IPS-NIHi7 (cell line): Measurements from ENCODE around the gene SIRPB2.

Source experiments
- DNase-seq: peaks from one replicate; pipeline ENCODE4 v3.0.0; 2012; ENCODE audit warnings: mixed read lengths; ENCODE audit errors: extremely low spot score

SIRPB2 gene

DNA sequence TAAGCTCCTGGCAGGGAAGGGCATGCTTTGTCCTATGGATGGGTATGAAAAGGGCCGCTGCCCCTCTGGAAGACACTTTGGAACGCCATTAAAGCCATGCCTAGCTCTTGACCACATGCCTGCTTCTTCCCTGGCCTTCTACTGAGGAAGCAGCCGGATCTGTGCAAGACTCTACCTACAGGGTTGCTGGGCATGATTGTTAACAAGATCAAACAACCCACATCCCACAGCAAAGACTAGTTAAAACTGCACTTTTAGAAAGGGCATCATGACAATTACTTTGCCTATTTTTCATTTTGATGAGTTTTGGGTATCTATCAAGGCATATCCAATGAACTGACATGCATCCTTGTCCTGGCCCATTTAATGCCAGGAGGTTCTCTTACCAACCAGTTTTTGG, 50.1 kb downstream of the SIRPB2 start:
- no peak for DNase-seq

DNA sequence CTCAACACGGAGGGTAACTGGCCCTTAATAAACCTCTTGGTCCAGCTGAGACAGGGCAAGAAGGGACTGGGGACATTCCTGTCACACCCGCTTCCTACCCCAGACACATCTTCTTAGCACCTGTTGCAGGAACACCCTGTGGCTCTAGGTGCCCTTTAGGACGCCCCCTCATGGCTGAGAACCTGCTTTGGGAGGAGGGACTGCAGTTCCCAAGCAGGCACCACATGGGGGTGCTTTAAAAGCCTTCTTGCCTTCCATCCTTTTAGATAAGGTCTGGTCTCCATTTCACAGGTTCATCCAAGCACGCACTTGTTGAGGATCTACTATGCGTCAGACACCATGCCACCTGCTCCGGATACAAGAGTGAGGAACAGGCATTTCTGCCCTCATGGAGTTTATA, 51.2 kb downstream of the SIRPB2 start:
- DNase-seq = peak; percentile 81

DNA sequence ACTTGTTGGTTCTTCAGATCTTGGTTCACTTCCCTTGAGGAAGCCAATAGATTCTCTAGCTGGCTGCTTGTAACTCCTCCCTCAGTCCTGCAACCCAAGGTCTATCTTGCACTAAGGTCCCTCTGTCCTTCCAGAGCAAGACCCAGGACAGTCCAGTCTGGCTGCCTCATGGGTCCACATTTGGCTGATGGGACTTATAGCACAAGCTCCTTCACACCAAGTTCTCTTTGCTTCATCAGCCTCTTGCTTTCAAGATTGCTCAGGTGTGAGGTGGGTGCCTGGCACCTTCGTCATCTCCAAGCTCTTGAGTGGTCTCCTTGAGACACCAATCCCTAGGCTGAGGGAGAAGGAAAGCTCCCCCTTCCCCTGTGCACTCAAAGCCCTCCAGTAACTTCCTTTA, 52.9 kb downstream of the SIRPB2 start:
- no peak for DNase-seq

DNA sequence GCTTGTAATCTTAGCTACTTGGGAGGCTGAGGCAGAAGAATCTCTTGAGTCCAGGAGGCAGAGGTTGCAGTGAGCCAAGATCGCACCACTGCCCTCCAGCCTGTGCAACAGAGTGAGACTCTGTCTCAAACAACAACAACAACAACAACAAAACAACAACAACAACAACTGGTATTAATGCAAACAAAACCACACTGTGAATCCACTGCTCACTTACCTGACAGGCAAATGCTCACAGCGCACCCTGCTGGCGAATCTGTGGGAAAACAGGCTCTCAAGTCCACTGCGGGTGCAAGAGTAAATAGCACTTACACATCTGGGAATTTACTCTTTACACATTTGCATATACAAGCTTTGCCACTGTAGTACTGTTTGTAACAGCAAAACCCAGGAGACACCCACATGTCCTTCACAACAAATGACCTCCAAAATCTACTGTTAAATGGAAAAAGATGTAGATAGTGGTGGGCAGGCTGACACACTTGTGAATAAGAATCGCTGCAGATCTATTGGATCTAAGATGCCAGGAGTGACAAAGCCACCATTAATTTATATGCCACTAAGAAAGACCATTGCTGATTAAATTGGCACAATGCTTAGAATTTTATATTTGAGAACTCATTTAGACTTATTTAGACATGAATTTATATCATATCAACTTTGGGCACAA, 53.9 kb downstream of the SIRPB2 start:
- DNase-seq = peak; percentile 82

DNA sequence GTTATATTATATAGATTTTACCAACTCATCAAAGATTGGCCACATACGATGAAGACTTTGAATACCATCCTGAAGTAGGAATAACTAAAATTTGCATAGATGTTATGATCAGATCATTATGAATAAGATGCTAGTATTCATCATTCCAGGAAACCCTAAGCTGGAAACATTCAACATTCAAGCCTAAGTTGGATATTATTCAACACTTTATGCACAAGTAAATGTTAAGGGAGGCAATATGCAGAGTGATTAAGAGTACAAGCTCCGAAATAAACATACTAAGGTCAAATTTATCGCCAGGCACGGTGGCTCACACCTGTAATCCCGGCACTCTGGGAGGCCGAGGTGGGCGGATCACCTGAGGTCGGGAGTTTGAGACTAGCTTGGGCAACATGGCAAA, 55.0 kb downstream of the SIRPB2 start:
- DNase-seq = no peak

DNA sequence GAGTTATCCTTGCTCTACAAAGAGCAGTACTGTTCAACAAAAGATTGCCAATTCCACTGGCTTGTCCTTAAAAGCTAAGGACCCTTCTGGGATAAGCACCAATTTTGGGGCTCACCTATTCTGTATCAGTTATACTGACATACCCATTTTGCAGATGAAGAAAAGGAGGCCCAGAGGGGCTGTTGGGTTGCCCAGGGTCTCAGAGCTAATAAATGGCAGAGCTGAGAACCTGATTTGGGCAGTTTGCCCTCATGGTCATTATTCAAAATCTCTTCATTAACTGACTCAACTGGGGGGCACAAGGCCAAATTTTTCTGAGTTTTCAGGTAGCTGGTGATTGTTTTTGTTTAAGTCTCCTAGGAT, 55.9 kb downstream of the SIRPB2 start:
- no peak for DNase-seq

DNA sequence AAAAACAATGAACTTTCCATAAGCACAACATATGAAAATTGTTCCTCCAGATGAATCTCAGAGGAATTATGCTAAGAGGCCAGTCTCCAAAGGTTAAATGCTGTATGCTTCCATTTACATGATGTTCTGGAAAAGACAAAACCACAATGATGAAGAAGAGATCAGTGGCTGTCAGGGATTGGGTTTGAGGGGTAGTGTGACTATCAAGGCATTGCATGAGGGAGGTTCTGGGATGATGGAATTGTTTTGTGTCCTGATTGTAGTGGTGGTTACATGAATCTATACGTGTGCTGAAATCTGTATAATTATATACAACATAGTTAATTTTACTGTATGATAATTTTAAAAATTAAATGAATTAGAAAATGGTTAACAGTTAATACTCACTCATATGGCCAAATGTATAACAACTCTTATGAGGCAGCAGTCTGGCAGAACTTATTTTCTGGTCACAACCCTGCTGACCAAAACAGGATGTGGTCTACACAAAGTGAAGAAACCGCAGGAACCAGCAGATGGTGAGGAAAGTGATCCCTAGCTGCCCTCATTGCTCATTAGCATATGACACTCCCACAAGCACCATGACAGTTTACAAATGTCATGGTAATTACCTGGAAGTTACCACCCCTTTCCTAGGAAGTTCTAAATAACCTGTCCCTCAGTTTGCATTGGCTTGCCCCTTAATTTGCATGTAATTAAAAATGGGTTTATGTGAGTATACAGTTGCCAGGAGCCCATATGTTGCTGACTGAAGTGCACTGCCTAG, 56.5 kb downstream of the SIRPB2 start:
- DNase-seq = no peak

DNA sequence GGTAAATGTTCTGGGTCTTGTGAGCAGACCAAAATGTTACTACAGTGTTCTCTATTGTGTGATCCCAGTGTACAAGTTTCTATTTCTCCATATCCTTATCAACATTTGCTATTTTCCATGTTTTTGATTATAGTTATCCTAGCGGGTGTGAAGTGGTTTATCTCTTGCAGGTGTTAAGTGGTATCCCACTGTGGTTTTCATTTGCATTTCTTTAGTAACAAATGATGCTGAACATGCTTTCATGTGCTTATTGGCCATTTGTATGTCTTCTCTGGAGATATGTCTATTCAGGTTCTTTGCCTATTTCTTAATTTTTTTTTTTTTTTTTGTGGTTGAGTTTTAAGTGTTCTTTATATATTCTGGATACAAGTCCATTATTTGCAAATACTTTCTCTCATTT, 60.1 kb downstream of the SIRPB2 start:
- no peak for DNase-seq

DNA sequence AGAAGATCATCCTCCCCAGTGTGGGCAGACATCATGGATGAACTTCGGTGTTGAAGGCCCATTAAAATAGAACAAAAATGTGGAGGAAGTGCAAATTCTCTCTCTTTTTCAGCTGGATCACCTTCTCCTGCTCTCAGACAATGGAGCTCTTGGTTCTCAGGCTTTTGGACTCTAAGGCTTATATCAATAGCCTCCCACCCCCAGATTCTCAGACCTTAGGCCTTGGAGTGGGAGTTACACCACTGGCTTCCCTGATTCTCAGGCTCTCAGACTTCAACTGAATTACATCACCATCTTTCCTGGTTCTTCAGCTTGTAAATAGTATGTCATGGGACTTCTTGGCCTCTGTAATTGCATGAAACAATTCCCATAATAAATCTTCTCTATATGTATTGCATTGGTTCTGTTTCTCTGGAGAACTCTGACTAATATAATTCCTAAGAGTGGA, 61.2 kb downstream of the SIRPB2 start:
- DNase-seq = no peak

DNA sequence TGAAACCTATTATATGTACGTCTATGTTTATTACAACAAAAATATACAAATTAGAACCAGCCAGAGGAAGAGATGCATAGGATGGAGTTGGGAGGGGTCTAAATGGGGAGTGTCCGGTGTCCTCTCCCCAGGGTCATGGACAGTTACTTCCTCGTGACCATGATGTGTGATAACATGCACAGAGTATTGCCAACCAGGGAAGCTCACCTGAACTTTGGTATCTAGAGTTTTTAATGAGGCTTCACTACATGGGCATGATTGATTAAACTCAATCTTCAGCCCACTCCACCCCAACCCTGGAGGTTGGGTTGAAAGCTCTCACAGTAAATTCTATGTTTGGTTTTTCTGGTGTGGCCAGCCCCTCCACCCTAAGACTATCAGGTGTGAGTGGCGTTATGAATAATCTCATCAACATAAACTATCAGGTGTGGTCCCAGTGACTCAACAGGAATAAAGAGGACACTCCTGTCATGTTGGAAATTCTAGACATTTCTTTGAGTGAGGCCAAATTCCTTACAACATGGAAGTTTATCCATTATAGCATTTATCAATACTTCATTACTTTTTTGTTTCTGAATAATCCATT, 62.0 kb downstream of the SIRPB2 start:
- no peak for DNase-seq

DNA sequence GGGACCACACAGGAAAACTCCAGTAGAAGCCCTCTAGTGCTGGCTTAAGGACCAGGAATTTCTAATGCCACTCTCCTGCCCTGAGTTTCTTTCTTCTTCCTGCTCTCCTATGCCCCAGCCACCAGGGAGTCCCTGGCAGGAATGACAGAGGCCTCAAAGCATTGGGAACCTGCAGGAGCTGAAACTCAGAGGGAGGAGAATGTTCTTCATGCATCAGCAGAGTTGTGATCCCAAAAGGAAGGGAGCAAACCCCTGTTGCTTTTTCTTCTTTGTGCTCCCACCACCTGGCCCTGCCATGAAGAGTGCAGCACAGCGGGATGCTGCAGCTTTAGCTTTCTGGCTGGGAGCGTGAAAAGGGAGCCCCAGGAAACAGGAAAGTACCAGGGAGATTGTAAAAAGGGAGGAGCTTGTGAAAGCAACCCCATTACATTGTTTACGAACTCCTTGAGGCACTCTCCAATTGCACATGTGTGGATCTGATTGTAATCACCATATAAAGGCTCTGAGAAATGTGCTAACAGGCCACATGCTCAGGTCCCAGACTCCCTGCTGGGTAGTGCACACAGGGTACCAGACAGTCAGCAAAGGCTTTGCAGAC, 63.7 kb downstream of the SIRPB2 start:
- DNase-seq = peak; percentile 56

DNA sequence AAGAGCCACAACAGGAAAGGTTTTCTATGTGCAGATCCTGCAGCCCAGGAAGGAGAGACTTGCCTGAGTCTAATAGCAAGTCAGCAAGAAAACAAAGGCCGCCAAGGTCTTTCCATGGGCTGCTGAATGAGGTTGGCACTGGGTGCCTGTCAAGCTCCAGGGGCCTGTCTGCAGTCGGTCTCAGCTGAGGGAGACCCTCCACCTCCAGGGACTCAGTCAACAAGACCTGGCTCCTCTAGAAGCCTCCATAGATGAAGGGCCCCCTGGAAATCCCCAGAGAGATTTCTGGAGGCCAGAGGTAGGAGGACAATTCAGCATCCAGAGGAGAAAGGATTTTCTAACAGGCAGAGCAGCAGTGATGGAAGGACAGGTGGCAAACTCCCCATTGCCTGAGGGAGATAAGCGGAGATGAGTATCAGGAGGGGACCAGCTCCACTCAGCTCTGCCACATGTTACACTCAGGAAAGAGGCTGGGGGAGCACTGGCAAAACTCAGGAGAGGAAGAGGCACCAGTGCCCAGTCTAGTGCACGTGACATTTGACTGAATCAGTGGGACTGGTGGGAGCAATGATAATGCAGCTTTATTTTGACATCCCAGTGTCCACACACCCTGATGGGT, 64.9 kb downstream of the SIRPB2 start:
- DNase-seq = no peak
